Measurements from ENCODE around the gene HLA-DOA.

HLA-DOA gene

GRCh38 chr6:33008944-33009861, at the start of gene HLA-DOA:
Gene HLA-DOA, minus strand, starts transcription at chr6:33009591.
- peak; percentile 19 for DNase-seq

GRCh38 chr6:33057222-33058150, 48.1 kb upstream of the HLA-DOA start:
- DNase-seq, result no peak

DNA sequence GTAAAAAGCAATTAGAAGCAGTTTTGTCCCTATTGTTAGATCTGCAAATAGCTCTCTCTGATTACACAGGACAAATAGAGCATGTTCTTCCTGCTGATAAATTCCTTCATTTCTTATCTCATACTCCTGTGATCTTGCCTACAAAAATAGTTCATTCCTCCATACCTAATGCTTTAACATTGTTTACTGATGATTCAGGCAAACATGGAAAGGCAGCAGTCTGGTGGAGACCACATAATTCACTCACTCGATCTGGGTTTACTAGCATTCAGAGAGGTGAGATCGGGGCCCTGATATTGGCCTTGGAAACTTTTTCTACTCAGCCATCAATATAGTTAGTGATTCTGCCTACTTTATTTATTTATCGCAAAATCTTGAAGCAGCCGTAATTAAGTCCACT, 43.8 kb upstream of the HLA-DOA start:
- DNase-seq, result no peak

- no peak for DNase-seq
Observed at GRCh38 chr6:33052627-33053026, 43.2 kb upstream of the HLA-DOA start.

- DNase-seq, result no peak
Observed at GRCh38 chr6:33050014-33050810, 40.8 kb upstream of the HLA-DOA start.

DNA sequence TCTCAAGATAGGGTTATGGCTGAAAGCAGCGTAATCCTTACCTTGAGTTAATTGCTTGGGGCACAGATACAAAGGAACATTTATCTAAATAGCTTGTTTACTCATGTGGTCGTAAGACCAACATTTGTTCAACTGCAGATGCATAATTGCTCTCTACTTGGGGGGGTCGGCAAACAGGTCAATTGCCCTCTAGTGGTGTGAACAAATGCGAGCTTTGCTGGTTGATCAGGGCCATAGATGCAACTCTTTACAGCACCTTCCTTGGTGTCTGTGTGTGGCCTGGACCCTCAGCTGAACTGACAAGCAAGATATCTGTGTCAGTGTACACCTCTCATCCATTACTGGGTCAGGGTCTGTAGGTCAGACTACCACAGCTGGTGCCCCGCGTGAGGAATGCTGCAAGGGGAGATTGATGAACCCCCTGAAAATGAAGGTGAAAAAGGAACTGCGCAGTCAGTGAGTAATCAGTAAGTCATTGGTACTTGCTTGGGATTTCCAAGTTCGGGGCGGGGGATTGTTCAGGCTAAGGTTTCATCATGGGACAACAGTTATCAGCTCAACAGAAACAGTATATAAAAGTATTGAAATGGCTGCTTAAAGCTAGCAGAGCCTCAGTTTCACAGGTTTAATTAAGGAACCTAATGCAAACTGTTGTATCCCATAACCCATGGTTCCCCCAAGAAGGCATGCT, 40.1 kb upstream of the HLA-DOA start:
- DNase-seq, result no peak

DNA sequence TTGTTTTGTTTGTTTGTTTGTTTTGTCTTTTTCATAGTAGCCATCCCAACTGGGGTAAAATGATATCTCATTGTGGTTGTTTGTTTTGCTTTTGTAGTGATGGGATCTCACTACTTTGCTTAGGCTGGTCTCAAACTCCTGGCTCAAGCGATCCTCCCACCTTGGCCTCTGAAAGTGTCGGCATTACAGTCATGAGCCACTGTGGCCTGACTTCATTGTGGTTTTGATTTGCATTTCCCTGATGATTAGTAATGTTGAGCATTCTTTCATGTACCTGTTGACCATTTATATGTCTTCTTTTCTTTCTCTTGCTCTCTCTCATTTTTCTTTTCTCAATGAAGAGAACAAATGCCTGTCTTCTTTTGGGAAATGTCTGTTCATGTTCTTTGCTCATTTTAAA, 30.8 kb upstream of the HLA-DOA start:
- DNase-seq, result no peak

DNA sequence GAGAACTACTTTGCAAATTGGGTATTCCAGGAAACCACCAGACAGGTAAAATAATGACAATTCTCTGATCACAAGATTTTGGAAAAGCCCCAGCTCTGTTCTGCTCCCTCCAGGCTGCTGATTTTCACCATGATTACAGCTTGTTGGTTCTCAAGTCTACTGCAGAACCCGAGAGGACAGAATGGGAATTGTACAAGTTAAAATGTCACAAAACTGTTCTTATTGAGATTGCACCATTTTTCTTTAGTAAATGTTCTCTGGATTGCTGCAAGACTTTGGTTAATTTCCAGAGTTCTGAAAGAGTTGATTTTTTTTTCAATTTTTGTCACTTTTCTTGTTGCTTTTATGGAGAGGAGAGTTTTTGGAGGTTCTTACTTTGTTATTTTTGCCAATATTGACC, 27.1 kb upstream of the HLA-DOA start:
- DNase-seq, result no peak

GRCh38 chr6:33034554-33034953, 25.2 kb upstream of the HLA-DOA start:
- no peak for DNase-seq

DNA sequence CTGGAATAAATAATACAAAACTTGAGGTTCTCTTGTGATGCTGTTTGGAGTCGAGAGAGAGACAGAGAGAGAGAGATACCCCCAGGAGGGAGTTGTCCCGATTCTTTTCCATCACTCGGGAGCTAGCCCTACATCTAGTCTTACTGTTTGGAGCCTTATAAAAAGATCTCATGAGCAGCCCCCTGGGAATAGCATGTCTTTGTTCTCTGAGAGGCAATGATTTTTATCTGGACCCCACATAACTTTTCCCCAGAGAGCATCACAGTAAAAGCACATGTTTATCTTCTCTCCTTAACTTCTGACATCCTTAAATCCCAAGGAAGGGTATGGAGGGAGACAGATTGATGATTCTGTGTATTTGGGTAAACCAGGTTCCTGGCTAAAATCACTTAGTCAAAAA, 20.9 kb upstream of the HLA-DOA start:
- DNase-seq, result no peak

GRCh38 chr6:33029328-33030184, 20.2 kb upstream of the HLA-DOA start:
- no peak for DNase-seq

GRCh38 chr6:33028220-33028849, 18.9 kb upstream of the HLA-DOA start:
- no peak for DNase-seq

DNA sequence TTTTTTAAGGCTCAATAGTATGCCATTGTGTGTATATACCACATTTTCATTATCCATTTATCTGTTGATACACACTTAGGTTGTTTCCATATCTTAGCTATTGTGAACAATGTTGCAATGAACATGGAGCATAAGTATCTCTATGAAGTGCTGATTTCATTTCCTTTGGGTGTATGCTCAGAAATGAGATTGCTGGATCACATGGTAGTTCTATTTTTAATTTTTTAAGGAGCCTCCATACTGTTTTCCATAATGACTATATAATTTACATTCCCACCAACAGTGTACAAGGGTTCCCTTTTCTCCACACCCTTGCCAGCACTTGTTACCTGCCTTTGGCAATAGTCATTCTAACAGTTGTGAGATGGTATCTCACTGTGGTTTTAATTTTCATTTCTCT, 15.1 kb upstream of the HLA-DOA start:
- no peak for DNase-seq

DNA sequence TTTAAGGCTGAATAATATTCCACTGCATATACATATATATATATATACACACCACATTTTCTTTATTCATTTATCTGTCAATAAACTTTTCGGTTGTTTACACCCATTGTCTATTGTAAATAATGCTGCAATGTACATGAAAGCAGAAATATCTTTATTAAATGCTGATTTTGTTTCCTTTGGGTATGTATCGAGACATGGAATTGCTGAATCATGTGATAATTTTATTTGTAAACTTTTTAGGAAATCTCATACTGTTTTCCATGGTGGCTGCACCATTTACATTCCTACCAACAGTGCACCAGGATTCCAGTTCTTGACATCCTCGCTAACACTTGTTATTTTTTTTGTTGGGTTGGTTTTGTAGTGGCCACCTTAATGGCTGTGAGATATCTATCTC, 14.1 kb upstream of the HLA-DOA start:
- DNase-seq, result no peak

GRCh38 chr6:33021917-33022316, 12.5 kb upstream of the HLA-DOA start:
- DNase-seq, result no peak

- DNase-seq, result no peak
Observed at GRCh38 chr6:33019372-33019771, 10.0 kb upstream of the HLA-DOA start.

- DNase-seq, result peak; percentile 19
Observed at GRCh38 chr6:33018904-33019303, 9.5 kb upstream of the HLA-DOA start.

- DNase-seq, result no peak
Observed at GRCh38 chr6:33018418-33018817, 9.0 kb upstream of the HLA-DOA start.

GRCh38 chr6:33017694-33018353, 8.4 kb upstream of the HLA-DOA start:
- DNase-seq, result no peak

DNA sequence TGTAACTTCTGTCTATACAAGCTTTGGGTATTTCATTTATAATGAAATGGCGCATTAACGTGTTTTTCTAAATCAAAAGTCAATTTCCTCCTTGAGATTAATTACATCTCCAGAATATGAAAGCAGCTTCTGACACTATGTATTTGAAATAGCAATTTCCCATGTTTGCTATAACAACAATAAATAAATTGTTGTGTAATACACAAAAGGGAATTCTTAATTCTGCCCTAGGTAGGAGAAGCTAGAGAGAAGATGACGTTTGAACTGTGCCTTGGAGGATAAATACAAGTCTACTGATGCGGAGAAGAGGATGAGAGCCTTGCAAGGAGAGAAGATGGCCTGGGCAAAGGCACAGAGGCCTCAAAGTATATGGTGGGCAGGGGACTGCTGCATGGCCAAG, 7.6 kb upstream of the HLA-DOA start:
- no peak for DNase-seq

All from activated T-cell treated with anti-CD3 and anti-CD28 coated beads for 4 hours (primary cell).